GM12878 (cell line): ENCODE results near the gene SCIN. TPM values are rescaled to one million over a fixed set of nuclear protein-coding genes. Genes with fewer than 3 reads are reported as not detected.

Experiments
- ATAC-seq: fragments of 200-7000 bp; cut with Tn5 transposase; 3 replicates; pipeline ENCODE4 v1.9.1; 2020; ENCODE audit warnings: mild to moderate bottlenecking, moderate library complexity
- BruUV-seq: library from RNA; stranded (reverse); fragments of 400-500 nt; replicated peaks from 2 replicates; lab custom pipeline; 2021; lab: Mats Ljungman, UMichigan
- CTCF ChIA-PET: fragments of 300-600 bp; sonication (Branson Sonifier 250); formaldehyde crosslinking; extraction: SDS; loops from one replicate; lab custom pipeline; 2021; ENCODE audit warnings: inconsistent platforms; lab: Yijun Ruan, JAX
- POLR2A ChIA-PET: fragments of 350-600 bp; formaldehyde crosslinking; extraction: SDS; loops from one replicate; lab custom pipeline; 2021; ENCODE audit warnings: inconsistent platforms; lab: Charles Lee
- RAD21 ChIA-PET: fragments of 300-600 bp; sonication (Branson Sonifier 250); formaldehyde crosslinking; loops from one replicate; lab custom pipeline; 2023; ENCODE audit warnings: antibody characterized with exemption; ENCODE audit not compliant: unreplicated experiment; lab: Charles Lee
- SMC1A ChIA-PET: fragments of 300-600 bp; sonication (Branson Sonifier 250); formaldehyde crosslinking; loops from one replicate; lab custom pipeline; 2023; ENCODE audit not compliant: unreplicated experiment, uncharacterized antibody; lab: Charles Lee
- DNase-seq: peaks from one replicate; pipeline ENCODE4 v3.0.0-alpha.2; 2011; ENCODE audit warnings: low read depth, low spot score
- FAIRE-seq: peaks from 3 replicates; lab custom pipeline; 2011; peaks lifted over from hg19 to GRCh38; lab: Jason Lieb, UNC
- H2AFZ ChIP-seq: 2 replicates; pipeline ENCODE4 v1.6.0; 2011; ENCODE audit warnings: low read depth, low read length, control low read depth; ENCODE audit not compliant: control insufficient read depth
- H3K27ac ChIP-seq: 2 replicates; pipeline ENCODE4 v1.5.1; 2011; ENCODE audit warnings: control low read depth; ENCODE audit not compliant: control insufficient read depth, insufficient read depth
- H3K27me3 ChIP-seq, 2 experiments: replicated peaks in 1 of 2; 2 replicates each; pipeline versions ENCODE4 v1.6.0 to v1.6.1; 2011; ENCODE audit warnings: low read length in 1 of 2; ENCODE audit not compliant: control insufficient read depth in 2 of 2, insufficient read depth in 2 of 2
- H3K36me3 ChIP-seq, 2 experiments: 2 replicates each; pipeline ENCODE4 v1.5.1; 2011; ENCODE audit warnings: low read length in 1 of 2; ENCODE audit not compliant: control insufficient read depth in 2 of 2, insufficient read depth in 2 of 2
- H3K4me1 ChIP-seq: 2 replicates; pipeline ENCODE4 v1.6.1; 2011; ENCODE audit warnings: mild to moderate bottlenecking, low read length, moderate library complexity, mixed read lengths; ENCODE audit not compliant: control insufficient read depth, insufficient read depth
- H3K4me2 ChIP-seq: 2 replicates; pipeline ENCODE4 v1.6.0; 2011; ENCODE audit warnings: control low read depth; ENCODE audit not compliant: control insufficient read depth, insufficient read depth
- H3K4me3 ChIP-seq: fragments of 200-600 bp; sonication (generic); 2 replicates; pipeline ENCODE4 v1.5.1; 2016
- H3K79me2 ChIP-seq: 2 replicates; pipeline ENCODE4 v1.6.0; 2011; ENCODE audit warnings: low read length; ENCODE audit not compliant: control insufficient read depth, insufficient read depth
- H3K9ac ChIP-seq: 2 replicates; pipeline ENCODE4 v1.8.0; 2011; ENCODE audit warnings: low read length, control low read depth, mixed read lengths; ENCODE audit not compliant: control insufficient read depth, insufficient read depth
- H3K9me3 ChIP-seq: replicated peaks from 3 replicates; pipeline ENCODE4 v1.5.1; 2011; ENCODE audit warnings: mild to moderate bottlenecking, low read length; ENCODE audit not compliant: control insufficient read depth, insufficient read depth
- H4K20me1 ChIP-seq: 2 replicates; pipeline ENCODE4 v1.6.0; 2011; ENCODE audit not compliant: control insufficient read depth, insufficient read depth
- BMI1 ChIP-seq: fragments of 450-650 bp; IDR thresholded peaks from 2 replicates; pipeline ENCODE4 v1.6.1; 2016; ENCODE audit warnings: mild to moderate bottlenecking, moderate library complexity, borderline replicate concordance
- IRF5 ChIP-seq: fragments of 450-650 bp; IDR thresholded peaks from 2 replicates; pipeline ENCODE4 v1.6.1; 2017; ENCODE audit warnings: borderline replicate concordance
- KLF5 ChIP-seq: fragments of 450-650 bp; IDR thresholded peaks from 2 replicates; pipeline ENCODE4 v1.6.1; 2014; ENCODE audit warnings: mild to moderate bottlenecking; ENCODE audit not compliant: partially characterized antibody
- MAX ChIP-seq: IDR thresholded peaks from 2 replicates; pipeline ENCODE4 v1.6.1; 2012; ENCODE audit warnings: low read depth, low read length, improper control_type of control experiment
- MEF2A ChIP-seq: IDR thresholded peaks from 2 replicates; pipeline ENCODE4 v1.6.1; 2011; ENCODE audit warnings: low read depth, mild to moderate bottlenecking, low read length, moderate library complexity; ENCODE audit not compliant: insufficient read depth
- NFIC ChIP-seq: IDR thresholded peaks from 2 replicates; pipeline ENCODE4 v1.6.1; 2012; ENCODE audit warnings: low read depth, mild to moderate bottlenecking, inconsistent platforms, low read length, moderate library complexity
- POLR2A ChIP-seq: IDR thresholded peaks from 2 replicates; pipeline ENCODE4 v1.6.1; 2011; ENCODE audit warnings: low read depth, mild to moderate bottlenecking, low read length
- POU2F2 ChIP-seq: IDR thresholded peaks from 3 replicates; pipeline ENCODE4 v1.6.1; 2011; ENCODE audit warnings: low read depth, mild to moderate bottlenecking, low read length, borderline replicate concordance
- RELA ChIP-seq: fragments of 450-650 bp; IDR thresholded peaks from 2 replicates; pipeline ENCODE4 v1.8.0; 2014; ENCODE audit warnings: borderline replicate concordance; ENCODE audit not compliant: partially characterized antibody
- SKIL ChIP-seq: fragments of 450-650 bp; IDR thresholded peaks from 2 replicates; pipeline ENCODE4 v1.6.1; 2017; ENCODE audit warnings: mild to moderate bottlenecking, low read depth, inconsistent platforms; ENCODE audit not compliant: poor library complexity, severe bottlenecking
- SPI1 ChIP-seq: IDR thresholded peaks from 2 replicates; pipeline ENCODE4 v1.6.1; 2011; ENCODE audit warnings: low read depth, mild to moderate bottlenecking, low read length, moderate library complexity, borderline replicate concordance; ENCODE audit not compliant: insufficient read depth
- SUPT20H ChIP-seq: IDR thresholded peaks from 2 replicates; pipeline ENCODE4 v1.6.1; 2011; ENCODE audit warnings: low read depth, mild to moderate bottlenecking, low read length, moderate library complexity, borderline replicate concordance; ENCODE audit not compliant: control insufficient read depth
- ZBED1 ChIP-seq: IDR thresholded peaks from 2 replicates; pipeline ENCODE4 v1.6.1; 2016; ENCODE audit warnings: borderline replicate concordance
- ZNF207 ChIP-seq: fragments of 450-650 bp; IDR thresholded peaks from 2 replicates; pipeline ENCODE4 v1.6.1; 2014; ENCODE audit warnings: antibody characterized with exemption, mild to moderate bottlenecking, borderline replicate concordance
- in situ Hi-C: fragments of 300-500 bp; cut with MboI; formaldehyde crosslinking; loops from 9 replicates; pipeline ENCODE4 v1.14.3; 2018; ENCODE audit warnings: mixed read lengths
- intact Hi-C: fragments of 100-400 bp; cut with micrococcal nuclease; formaldehyde crosslinking; loops from one replicate; pipeline ENCODE4 v1.14.2; 2022; ENCODE audit not compliant: unreplicated experiment
- polyA plus RNA-seq, 11 experiments: library from polyadenylated mRNA; depleted of rRNA in 4 of 11; unstranded in 6 of 11; stranded (reverse) in 5 of 11; fragments of >200 nt; fragmentation: Nextera tagmentation in 4 of 11; fragmentation: Illumina TruSeq in 1 of 11; extraction: Ambion mirVana in 4 of 11; extraction: Trizol in 1 of 11; gene quantifications; 1 replicate in 1 of 11; 2 replicates in 10 of 11; pipeline versions ENCODE4 v1.2.1 to v1.2.3, GENCODE V29; 2011 to 2016; ENCODE audit warnings: inconsistent platforms in 2 of 11, missing spikeins in 2 of 11, low read depth in 1 of 11
- total RNA-seq, 4 experiments: library from RNA; depleted of rRNA in 3 of 4; stranded (reverse); fragments of >200 nt in 3 of 4; fragmentation: Illumina TruSeq in 1 of 4; extraction: Trizol in 1 of 4; gene quantifications; 2 replicates each; pipeline versions ENCODE4 v1.2.1 to v1.2.3, GENCODE V29; 2013 to 2021

Gene SCIN
- total and polyA plus RNA-seq, 10 of the 15 experiments (the other 5 are each of a cell fraction or from before 2014, with no cell fraction given), result 0.23 to 2.1 (median 1.0) TPM

DNA sequence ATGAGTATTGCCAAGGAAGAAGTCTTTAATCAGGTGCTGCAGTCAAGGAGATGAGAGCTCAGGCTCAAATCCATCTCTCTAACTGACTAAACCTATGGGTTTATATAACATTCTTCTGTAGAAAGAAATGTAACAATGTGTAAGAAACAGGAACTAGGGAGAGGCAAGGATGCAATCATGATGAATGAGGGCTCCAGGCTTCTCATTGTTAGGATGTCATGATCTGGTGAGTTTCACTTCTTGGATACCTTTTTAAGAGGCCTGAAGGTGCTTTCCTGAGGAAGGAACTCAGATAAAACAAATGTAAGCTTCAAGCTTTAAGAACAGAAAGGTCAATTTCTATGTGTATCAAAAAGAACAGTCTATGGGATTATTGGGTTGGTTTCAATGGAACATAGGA lies 30.8 kb upstream of the SCIN start:
- intact Hi-C loops, result no loop called here
- no peaks in the 10 kb centered on the region; the same call in 2 of the 3 replicates for H3K9me3 ChIP-seq
- no peaks in the 10 kb centered on the region for H3K27me3 ChIP-seq
- TF ChIP-seq NFIC (no peak), MAX (no peak), ZNF207 (no peak), RELA (no peak), IRF5 (no peak), BMI1 (no peak), SKIL (no peak), POU2F2 (no peak), ZBED1 (no peak), SUPT20H (no peak), POLR2A (no peak), SPI1 (no peak), MEF2A (no peak), KLF5 (no peak)
- TF ChIP-seq, all 136 proteins: peak for 0
- POLR2A ChIA-PET, result no interaction called here
- RAD21 ChIA-PET, result no interaction called here
- DNase-seq (no peak), ATAC-seq (no peak), FAIRE-seq (no peak)
- Histone ChIP-seq H3K79me2 (no peaks in the 10 kb centered on the region), H3K4me1 (no peaks in the 10 kb centered on the region), H3K9ac (no peak overlapping the region), H3K36me3 (no peaks in the 10 kb centered on the region), H3K4me3 (no peak overlapping the region), H3K4me2 (no peak overlapping the region), H2AFZ (no peak overlapping the region), H4K20me1 (no peaks in the 10 kb centered on the region), H3K27ac (no peak overlapping the region)
- SMC1A ChIA-PET, result no interaction called here
- CTCF ChIA-PET, result interaction anchor here (2.2 kb wide), 1 partner anchor 14 kb away, joined by 6 read pairs; no protein-coding TSS in a partner anchor
- BruUV-seq, result no TSS peak
- in situ Hi-C loops, result no loop called here
